Spleen (tissue), 11 donors: ENCODE results near the gene TBC1D10B. TPM values are rescaled to one million over a fixed set of nuclear protein-coding genes. Genes with fewer than 3 reads are reported as not detected.

Experiments used
- DNase-seq: peaks from one replicate; pipeline ENCODE4 v3.0.0-alpha.2; 2020
- H3K27ac ChIP-seq, 8 donors: fragments of 200-600 bp; sonication (generic) in 7 of 8; 1 replicate in 4 of 8; 2 replicates in 4 of 8; pipeline versions ENCODE4 v1.5.0 to v1.8.0; 2016 to 2021; ENCODE audit warnings: inconsistent platforms in 4 of 8, mild to moderate bottlenecking in 4 of 8, moderate library complexity in 1 of 8
- H3K27me3 ChIP-seq, 7 donors: fragments of 200-600 bp; sonication (generic) in 6 of 7; replicated peaks in 1 of 7; 1 replicate in 4 of 7; 2 replicates in 3 of 7; pipeline versions ENCODE4 v1.5.0 to v1.8.0; 2016 to 2021; ENCODE audit warnings: inconsistent platforms in 3 of 7, mild to moderate bottlenecking in 1 of 7
- H3K36me3 ChIP-seq, 6 donors: fragments of 200-600 bp; sonication (generic) in 5 of 6; 1 replicate in 4 of 6; 2 replicates in 2 of 6; pipeline versions ENCODE4 v1.5.0 to v1.8.0; 2016 to 2021; ENCODE audit warnings: inconsistent platforms in 2 of 6
- H3K4me1 ChIP-seq, 6 donors: fragments of 200-600 bp; sonication (generic) in 5 of 6; 1 replicate in 3 of 6; 2 replicates in 3 of 6; pipeline versions ENCODE4 v1.5.0 to v1.8.0; 2016 to 2021; ENCODE audit warnings: inconsistent platforms in 3 of 6
- H3K4me3 ChIP-seq, 8 donors: fragments of 200-600 bp; sonication (generic) in 7 of 8; 1 replicate in 4 of 8; 2 replicates in 4 of 8; pipeline versions ENCODE4 v1.5.0 to v1.8.0; 2016 to 2021; ENCODE audit warnings: inconsistent platforms in 4 of 8, mild to moderate bottlenecking in 4 of 8, moderate library complexity in 2 of 8
- H3K9me3 ChIP-seq, 8 donors: fragments of 200-600 bp; sonication (generic) in 7 of 8; 1 replicate in 4 of 8; 2 replicates in 4 of 8; pipeline versions ENCODE4 v1.5.0 to v1.8.0; 2016 to 2021; ENCODE audit warnings: inconsistent platforms in 4 of 8
- POLR2A ChIP-seq, 3 donors: fragments of 450-650 bp; IDR thresholded peaks; one replicate each; pipeline ENCODE4 v1.5.1; 2017; ENCODE audit warnings: antibody characterized with exemption in 3 of 3, mild to moderate bottlenecking in 1 of 3
- POLR2AphosphoS5 ChIP-seq, 3 donors: sonication (generic); formaldehyde crosslinking; IDR thresholded peaks; one replicate each; pipeline ENCODE4 v1.5.1; 2017; ENCODE audit warnings: antibody characterized with exemption in 3 of 3
- WGBS, 5 donors: extraction: QIAGEN DNeasy Blood & Tissue Kit in 3 of 5; methylation state at CpG; one replicate each; pipeline versions ENCODE4 v1.1.5 to v1.1.7; 2013 to 2018; 5-methylcytosine and 5-hydroxymethylcytosine counted together
- intact Hi-C: fragments of 100-400 bp; cut with DNase I; formaldehyde crosslinking; loops from one replicate; pipeline ENCODE4 v1.15.0; 2023; ENCODE audit warnings: low total_unique reads
- polyA plus RNA-seq, 3 donors: library from polyadenylated mRNA; stranded (reverse); fragments of 200-250 nt; gene quantifications; one replicate each; pipeline ENCODE4 v1.2.1, GENCODE V29; 2013
- total RNA-seq, 7 donors: library from RNA; depleted of rRNA in 3 of 7; stranded (reverse); fragments of >200 nt in 3 of 7; fragmentation: NEBNext Ultra II Directional in 4 of 7; extraction: Animal tissue kit (Norgen Biotek cat#: 25700) in 4 of 7; gene quantifications; one replicate each; pipeline versions ENCODE4 v1.1.0 to v1.2.1, GENCODE V29; 2016 to 2021
- TF ChIP-seq, protein P1 (sequence below), 11 experiments: fragments of 200-600 bp in 7 of 11; fragments of 450-650 bp in 4 of 11; sonication (generic) in 4 of 11; IDR thresholded peaks in 8 of 11; conservative IDR thresholded peaks in 3 of 11; 1 replicate in 7 of 11; 2 replicates in 4 of 11; pipeline versions ENCODE4 v1.4.0 to v1.8.0; 2016 to 2021; ENCODE audit warnings: antibody characterized with exemption in 11 of 11, inconsistent platforms in 4 of 11, mild to moderate bottlenecking in 1 of 11
- donor health status: healthy with polysubstance abuse.
- donor health status: DM: no; HTN: no; CAD: no; lungs with moderate emphysema.
- donor health status: DM: no; HTN: no; CAD: no.
- donor health status: Bipolar disorder and iron deficiency.
- donor health status: healthy.
- donor health status: DM: no; HTN: no; CAD: no.
- donor health status: DM: yes; HTN: yes; CAD: no.

TBC1D10B gene
- total and polyA plus RNA-seq, 10 donors: 17.3 to 50.4 (median 40.3) TPM

DNA sequence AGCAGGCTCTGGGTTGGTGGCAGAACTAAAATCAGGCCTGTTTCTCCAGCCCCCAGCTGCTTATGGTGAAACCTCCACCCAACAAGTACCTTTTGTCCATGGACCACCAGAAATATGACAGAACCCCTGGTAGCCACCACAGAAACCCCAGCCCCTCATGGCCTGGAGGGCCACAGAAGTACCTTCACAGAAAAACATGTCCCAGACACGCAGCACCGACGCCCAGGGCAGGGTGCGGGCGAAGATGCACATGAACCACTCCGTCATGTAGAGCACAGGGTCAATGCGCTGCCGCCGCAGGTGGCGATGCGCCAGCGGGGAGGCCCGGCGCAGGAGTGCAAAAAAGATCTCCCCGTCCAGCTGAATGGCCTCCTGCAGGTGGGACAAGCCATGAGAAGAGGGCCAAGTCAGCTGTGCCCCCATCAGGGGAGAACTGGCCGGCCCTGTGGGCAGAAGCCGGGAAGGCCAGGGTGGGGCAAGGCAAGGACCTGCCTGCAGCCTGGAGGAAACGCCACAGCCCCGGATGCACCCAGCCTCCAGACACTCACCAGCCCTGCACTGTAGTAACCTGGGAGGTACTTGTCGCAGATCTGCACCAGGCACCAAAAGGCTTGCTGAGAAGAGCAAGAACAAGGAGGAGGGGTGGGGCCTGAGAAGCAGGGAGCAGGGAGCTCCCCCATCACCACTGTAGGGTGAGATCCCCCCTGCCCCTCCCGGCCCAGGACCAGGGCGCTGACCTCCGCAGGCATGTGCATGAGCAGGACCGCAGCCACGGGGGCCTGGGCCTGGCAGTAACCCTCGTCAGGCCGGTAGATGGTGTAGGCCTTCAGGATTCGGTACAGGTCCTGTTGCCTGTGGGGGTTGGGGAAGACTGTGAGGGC, 11.1 kb downstream of the TBC1D10B start:
- Histone ChIP-seq H3K27me3 (no peaks in the 10 kb centered on the region), H3K4me1 (peaks cover 11 to 35% (median 25%) of the 10 kb centered on the region in 6 donors), H3K36me3 (peaks cover 0 to 79% (median 55%) of the 10 kb centered on the region in 6 donors), H3K4me3 (no peak overlapping the region), H3K9me3 (no peaks in the 10 kb centered on the region), H3K27ac (no peak overlapping the region)
- intact Hi-C loops: no loop called here
- TF ChIP-seq POLR2AphosphoS5 (IDR thresholded peaks at IDR 0.05) (peak in 2 of 3 donors; percentile 14 to 41), POLR2A (IDR thresholded peaks at IDR 0.05) (no peak)
- 94 to 95% (median 94%) methylated on average over 15 to 28 of the region's 28 CpGs for WGBS, 5 donors
- DNase-seq: peak; percentile 75

DNA sequence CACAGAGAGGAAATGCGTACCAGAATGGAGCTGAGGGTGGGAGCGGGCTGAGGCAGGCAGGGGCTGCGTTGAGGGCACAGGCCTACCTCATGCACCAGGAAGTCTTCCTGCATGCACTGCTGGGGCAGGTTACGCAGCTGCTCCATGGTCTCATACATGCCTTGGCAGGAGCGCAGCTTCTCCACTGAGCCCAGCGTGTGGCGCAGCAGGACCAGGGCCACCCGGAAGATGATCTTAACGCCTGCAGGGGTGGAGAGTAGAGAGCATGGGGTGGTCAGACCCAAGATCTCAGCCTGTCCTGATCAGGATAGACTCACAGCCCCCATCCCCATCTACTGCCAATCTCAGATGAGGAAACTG, 11.7 kb downstream of the TBC1D10B start:
- Histone ChIP-seq H3K9me3 (no peaks in the 10 kb centered on the region), H3K36me3 (peaks cover 0 to 77% (median 55%) of the 10 kb centered on the region in 6 donors), H3K27ac (no peak overlapping the region), H3K4me3 (no peak overlapping the region), H3K27me3 (no peaks in the 10 kb centered on the region), H3K4me1 (peaks cover 18 to 41% (median 31%) of the 10 kb centered on the region in 6 donors)
- DNase-seq: no peak
- TF ChIP-seq, protein P1, sequence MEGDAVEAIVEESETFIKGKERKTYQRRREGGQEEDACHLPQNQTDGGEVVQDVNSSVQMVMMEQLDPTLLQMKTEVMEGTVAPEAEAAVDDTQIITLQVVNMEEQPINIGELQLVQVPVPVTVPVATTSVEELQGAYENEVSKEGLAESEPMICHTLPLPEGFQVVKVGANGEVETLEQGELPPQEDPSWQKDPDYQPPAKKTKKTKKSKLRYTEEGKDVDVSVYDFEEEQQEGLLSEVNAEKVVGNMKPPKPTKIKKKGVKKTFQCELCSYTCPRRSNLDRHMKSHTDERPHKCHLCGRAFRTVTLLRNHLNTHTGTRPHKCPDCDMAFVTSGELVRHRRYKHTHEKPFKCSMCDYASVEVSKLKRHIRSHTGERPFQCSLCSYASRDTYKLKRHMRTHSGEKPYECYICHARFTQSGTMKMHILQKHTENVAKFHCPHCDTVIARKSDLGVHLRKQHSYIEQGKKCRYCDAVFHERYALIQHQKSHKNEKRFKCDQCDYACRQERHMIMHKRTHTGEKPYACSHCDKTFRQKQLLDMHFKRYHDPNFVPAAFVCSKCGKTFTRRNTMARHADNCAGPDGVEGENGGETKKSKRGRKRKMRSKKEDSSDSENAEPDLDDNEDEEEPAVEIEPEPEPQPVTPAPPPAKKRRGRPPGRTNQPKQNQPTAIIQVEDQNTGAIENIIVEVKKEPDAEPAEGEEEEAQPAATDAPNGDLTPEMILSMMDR (IDR thresholded peaks at IDR 0.05 in 8 of 11, conservative IDR thresholded peaks at IDR 0.05 in 3 of 11): no peak
- peak in 1 of 3 donors; percentile 20 for TF ChIP-seq POLR2AphosphoS5 (IDR thresholded peaks at IDR 0.05)
- 85 to 96% (median 92%) methylated on average over 9 of the region's 9 CpGs for WGBS, 5 donors
- intact Hi-C loops: no loop called here

- TF ChIP-seq, protein P1 (IDR thresholded peaks at IDR 0.05 in 8 of 11, conservative IDR thresholded peaks at IDR 0.05 in 3 of 11): no peak
- TF ChIP-seq POLR2AphosphoS5 (IDR thresholded peaks at IDR 0.05) (peak in 2 of 3 donors; percentile 37 to 44), POLR2A (IDR thresholded peaks at IDR 0.05) (no peak)
- no peaks in the 10 kb centered on the region for H3K27me3 ChIP-seq
- peak; percentile 72 for DNase-seq
- no peaks in the 10 kb centered on the region for H3K9me3 ChIP-seq
- peaks cover 19 to 48% (median 37%) of the 10 kb centered on the region in 6 donors for H3K4me1 ChIP-seq
- H3K36me3 ChIP-seq: peaks cover 0 to 77% (median 56%) of the 10 kb centered on the region in 6 donors
- 89 to 91% (median 89%) methylated on average over 29 to 37 of the region's 37 CpGs for WGBS, 5 donors
- no peak overlapping the region for H3K4me3 ChIP-seq
- peak overlapping the region in 3 of 8 donors; percentile 93 to 98 (median 97) for H3K27ac ChIP-seq
- intact Hi-C loops: no loop called here
Measured at GRCh38 chr16:30357715-30358576, 12.3 kb downstream of the TBC1D10B start.

GRCh38 chr16:30357085-30357714, 13.1 kb downstream of the TBC1D10B start:
- intact Hi-C loops: no loop called here
- TF ChIP-seq, protein P1 (IDR thresholded peaks at IDR 0.05 in 8 of 11, conservative IDR thresholded peaks at IDR 0.05 in 3 of 11): no peak
- TF ChIP-seq POLR2AphosphoS5 (IDR thresholded peaks at IDR 0.05) (no peak), POLR2A (IDR thresholded peaks at IDR 0.05) (no peak)
- no peak overlapping the region for H3K4me3 ChIP-seq
- H3K36me3 ChIP-seq: peaks cover 0 to 77% (median 58%) of the 10 kb centered on the region in 6 donors
- DNase-seq: peak; percentile 30
- H3K9me3 ChIP-seq: no peaks in the 10 kb centered on the region
- whole genome bisulfite sequencing, 5 donors: 73 to 82% (median 78%) methylated on average over 4 to 5 of the region's 5 CpGs
- no peaks in the 10 kb centered on the region for H3K27me3 ChIP-seq
- H3K4me1 ChIP-seq: peaks cover 19 to 55% (median 41%) of the 10 kb centered on the region in 6 donors
- peak overlapping the region in 3 of 8 donors; percentile 93 to 98 (median 97) for H3K27ac ChIP-seq
